ENCODE results near the gene POU6F2.

Gene POU6F2

DNA sequence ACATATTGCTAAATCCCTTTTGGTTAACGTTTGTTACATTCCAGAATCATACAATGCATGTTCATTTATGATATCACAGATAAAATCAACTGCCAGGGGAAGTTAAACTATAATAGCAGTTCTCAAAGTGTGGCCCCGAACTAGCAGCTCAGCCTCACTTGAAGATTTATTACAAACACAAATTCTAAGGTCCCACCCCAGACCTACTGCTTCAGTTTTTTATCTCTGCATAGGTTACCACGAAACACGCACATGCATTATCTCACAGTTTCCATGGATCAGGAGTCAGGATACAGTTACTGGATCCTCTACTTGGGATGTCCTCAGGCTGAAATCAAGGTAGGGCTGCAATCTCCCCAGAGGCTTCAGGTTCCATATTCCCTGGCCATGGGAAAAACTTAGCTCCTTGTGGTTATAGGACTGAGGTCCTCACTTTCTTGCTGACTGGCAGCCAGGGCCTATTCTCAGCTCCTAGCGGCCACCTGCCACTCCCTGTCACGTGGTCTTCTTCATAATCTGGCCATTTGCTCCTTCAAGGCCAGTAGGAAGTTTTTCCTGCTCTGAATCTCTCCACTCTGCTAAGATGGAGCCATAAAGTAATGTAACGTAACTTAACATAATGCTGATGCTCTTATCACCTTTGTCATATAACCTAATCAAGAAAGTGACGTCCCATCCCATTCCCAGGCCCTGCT is 538.0 kb downstream of the POU6F2 start:
- DNase-seq (ENCODE audit: low read depth in 2 of 2), result no peak
- H3K4me3 ChIP-seq (replicated peaks in 1 of 2; ENCODE audit: low read depth in 2 of 2, low read length in 2 of 2), result no peak overlapping the region
- TF ChIP-seq, protein P1, sequence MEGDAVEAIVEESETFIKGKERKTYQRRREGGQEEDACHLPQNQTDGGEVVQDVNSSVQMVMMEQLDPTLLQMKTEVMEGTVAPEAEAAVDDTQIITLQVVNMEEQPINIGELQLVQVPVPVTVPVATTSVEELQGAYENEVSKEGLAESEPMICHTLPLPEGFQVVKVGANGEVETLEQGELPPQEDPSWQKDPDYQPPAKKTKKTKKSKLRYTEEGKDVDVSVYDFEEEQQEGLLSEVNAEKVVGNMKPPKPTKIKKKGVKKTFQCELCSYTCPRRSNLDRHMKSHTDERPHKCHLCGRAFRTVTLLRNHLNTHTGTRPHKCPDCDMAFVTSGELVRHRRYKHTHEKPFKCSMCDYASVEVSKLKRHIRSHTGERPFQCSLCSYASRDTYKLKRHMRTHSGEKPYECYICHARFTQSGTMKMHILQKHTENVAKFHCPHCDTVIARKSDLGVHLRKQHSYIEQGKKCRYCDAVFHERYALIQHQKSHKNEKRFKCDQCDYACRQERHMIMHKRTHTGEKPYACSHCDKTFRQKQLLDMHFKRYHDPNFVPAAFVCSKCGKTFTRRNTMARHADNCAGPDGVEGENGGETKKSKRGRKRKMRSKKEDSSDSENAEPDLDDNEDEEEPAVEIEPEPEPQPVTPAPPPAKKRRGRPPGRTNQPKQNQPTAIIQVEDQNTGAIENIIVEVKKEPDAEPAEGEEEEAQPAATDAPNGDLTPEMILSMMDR (IDR thresholded peaks at IDR 0.05; ENCODE audit: low read depth, low read length), result no peak

DNA sequence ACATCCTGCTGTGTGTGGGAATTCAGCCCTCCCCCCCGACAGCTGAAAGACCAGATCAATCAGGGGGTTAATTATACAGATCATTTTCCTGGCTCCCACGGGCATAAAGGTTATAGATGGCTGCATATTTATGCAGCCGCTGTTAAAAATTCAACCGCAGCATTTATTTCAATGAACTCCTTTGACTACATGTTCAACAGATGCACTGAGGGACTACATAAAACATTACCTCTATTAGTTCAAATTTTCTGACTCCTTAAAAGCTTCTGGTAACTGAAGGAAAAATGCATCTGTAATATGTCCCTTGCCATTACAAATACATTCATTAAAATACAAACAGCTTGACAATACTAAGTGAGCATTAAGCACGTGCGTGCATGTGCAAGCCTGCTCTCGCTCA is 538.8 kb downstream of the POU6F2 start:
- no peak for DNase-seq (ENCODE audit: low read depth in 2 of 2)
- TF ChIP-seq, protein P1 (IDR thresholded peaks at IDR 0.05; ENCODE audit: low read depth, low read length), result no peak
- no peak overlapping the region for H3K4me3 ChIP-seq (replicated peaks in 1 of 2; ENCODE audit: low read depth in 2 of 2, low read length in 2 of 2)

- TF ChIP-seq, protein P1 (IDR thresholded peaks at IDR 0.05; ENCODE audit: low read depth, low read length), result no peak
- H3K4me3 ChIP-seq (replicated peaks in 1 of 2; ENCODE audit: low read depth in 2 of 2, low read length in 2 of 2), result no peak overlapping the region
Observed at GRCh38 chr7:39517240-39517639, 539.5 kb downstream of the POU6F2 start.

More at GRCh38 chr7:39517240-39517639, 539.5 kb downstream of the POU6F2 start:
- no peak for DNase-seq (ENCODE audit: low read depth in 2 of 2)

Measured in cardiac fibroblast (primary cell).